Hepatocyte (in vitro differentiated cells): ENCODE results near the gene CHD6. TPM values are rescaled to one million over a fixed set of nuclear protein-coding genes. Genes with fewer than 3 reads are reported as not detected.

Experiments used
- DNase-seq: peaks from one replicate; pipeline ENCODE4 v3.0.0-alpha.2; 2016; ENCODE audit warnings: low spot score
- H2AFZ ChIP-seq: fragments of 200-600 bp; sonication (generic); 2 replicates; pipeline ENCODE4 v1.6.0; 2016; ENCODE audit warnings: antibody characterized with exemption, mild to moderate bottlenecking
- H3K27ac ChIP-seq: fragments of 200-600 bp; sonication (generic); 2 replicates; pipeline ENCODE4 v1.5.1; 2016; ENCODE audit warnings: mild to moderate bottlenecking
- H3K27me3 ChIP-seq: fragments of 200-600 bp; sonication (generic); 2 replicates; pipeline ENCODE4 v1.6.1; 2016
- H3K36me3 ChIP-seq: fragments of 200-600 bp; sonication (generic); replicated peaks from 2 replicates; pipeline ENCODE4 v1.5.1; 2016; ENCODE audit warnings: low read depth; ENCODE audit not compliant: insufficient read depth
- H3K4me1 ChIP-seq: fragments of 200-600 bp; sonication (generic); 2 replicates; pipeline ENCODE4 v1.5.1; 2016; ENCODE audit warnings: mild to moderate bottlenecking, moderate library complexity; ENCODE audit not compliant: insufficient read depth
- H3K4me2 ChIP-seq: fragments of 200-600 bp; sonication (generic); 2 replicates; pipeline ENCODE4 v1.6.0; 2016
- H3K4me3 ChIP-seq: fragments of 200-600 bp; sonication (generic); 2 replicates; pipeline ENCODE4 v1.5.1; 2016; ENCODE audit warnings: mild to moderate bottlenecking
- H3K79me2 ChIP-seq: fragments of 200-600 bp; sonication (generic); 2 replicates; pipeline ENCODE4 v1.6.0; 2017; ENCODE audit warnings: mild to moderate bottlenecking
- H3K9me2 ChIP-seq: fragments of 200-600 bp; sonication (generic); replicated peaks from 2 replicates; pipeline ENCODE4 v1.6.0; 2017; ENCODE audit warnings: mild to moderate bottlenecking; ENCODE audit not compliant: insufficient read depth
- H3K9me3 ChIP-seq: fragments of 200-600 bp; sonication (generic); 2 replicates; pipeline ENCODE4 v1.5.1; 2016; ENCODE audit warnings: low read depth, mild to moderate bottlenecking
- H4K20me1 ChIP-seq: fragments of 200-600 bp; sonication (generic); 2 replicates; pipeline ENCODE4 v1.6.0; 2016; ENCODE audit warnings: mild to moderate bottlenecking; ENCODE audit not compliant: insufficient read depth, poor library complexity, severe bottlenecking
- EZH2 ChIP-seq: fragments of 200-600 bp; sonication (generic); IDR thresholded peaks from 2 replicates; pipeline ENCODE4 v1.6.1; 2016; ENCODE audit warnings: antibody characterized with exemption, mild to moderate bottlenecking, borderline replicate concordance
- EZH2phosphoT487 ChIP-seq: fragments of 200-600 bp; sonication (generic); IDR thresholded peaks from one replicate; pipeline ENCODE4 v1.6.1; 2018; ENCODE audit warnings: antibody characterized with exemption, mild to moderate bottlenecking, low read depth, moderate library complexity; ENCODE audit not compliant: unreplicated experiment, severe bottlenecking
- WGBS: methylation state at CpG from one replicate; pipeline ENCODE4 v1.1.6; 2016; ENCODE audit warnings: low lambda C conversion rate; ENCODE audit errors: missing lambda C conversion rate; 5-methylcytosine and 5-hydroxymethylcytosine counted together
- polyA plus RNA-seq: library from polyadenylated mRNA; unstranded; fragments of >200 nt; fragmentation: Nextera tagmentation; extraction: Ambion mirVana; gene quantifications from 2 replicates; pipeline ENCODE4 v1.2.1, GENCODE V29; 2016
- total RNA-seq: library from RNA; depleted of rRNA; stranded (reverse); fragments of >200 nt; gene quantifications from 2 replicates; pipeline ENCODE4 v1.2.3, GENCODE V29; 2014
- TF ChIP-seq, protein P1 (sequence below): fragments of 200-600 bp; sonication (generic); IDR thresholded peaks from 2 replicates; pipeline ENCODE4 v1.5.1; 2016; ENCODE audit warnings: antibody characterized with exemption, mild to moderate bottlenecking; ENCODE audit not compliant: poor library complexity

Gene CHD6
- total and polyA plus RNA-seq, 2 experiments from 2014 or later: 31.0 to 56.0 TPM

- Histone ChIP-seq H3K27ac (no peak overlapping the region), H3K4me3 (no peak overlapping the region), H3K79me2 (no peaks in the 10 kb centered on the region), H2AFZ (no peak overlapping the region), H4K20me1 (no peaks in the 10 kb centered on the region), H3K9me3 (no peaks in the 10 kb centered on the region), H3K9me2 (no peaks in the 10 kb centered on the region), H3K36me3 (no peaks in the 10 kb centered on the region), H3K4me1 (no peaks in the 10 kb centered on the region), H3K4me2 (no peak overlapping the region), H3K27me3 (no peaks in the 10 kb centered on the region)
- WGBS: 90% methylated on average over 12 of the region's 12 CpGs
- no peak for TF ChIP-seq EZH2
- no peak for TF ChIP-seq EZH2phosphoT487
- TF ChIP-seq, protein P1, sequence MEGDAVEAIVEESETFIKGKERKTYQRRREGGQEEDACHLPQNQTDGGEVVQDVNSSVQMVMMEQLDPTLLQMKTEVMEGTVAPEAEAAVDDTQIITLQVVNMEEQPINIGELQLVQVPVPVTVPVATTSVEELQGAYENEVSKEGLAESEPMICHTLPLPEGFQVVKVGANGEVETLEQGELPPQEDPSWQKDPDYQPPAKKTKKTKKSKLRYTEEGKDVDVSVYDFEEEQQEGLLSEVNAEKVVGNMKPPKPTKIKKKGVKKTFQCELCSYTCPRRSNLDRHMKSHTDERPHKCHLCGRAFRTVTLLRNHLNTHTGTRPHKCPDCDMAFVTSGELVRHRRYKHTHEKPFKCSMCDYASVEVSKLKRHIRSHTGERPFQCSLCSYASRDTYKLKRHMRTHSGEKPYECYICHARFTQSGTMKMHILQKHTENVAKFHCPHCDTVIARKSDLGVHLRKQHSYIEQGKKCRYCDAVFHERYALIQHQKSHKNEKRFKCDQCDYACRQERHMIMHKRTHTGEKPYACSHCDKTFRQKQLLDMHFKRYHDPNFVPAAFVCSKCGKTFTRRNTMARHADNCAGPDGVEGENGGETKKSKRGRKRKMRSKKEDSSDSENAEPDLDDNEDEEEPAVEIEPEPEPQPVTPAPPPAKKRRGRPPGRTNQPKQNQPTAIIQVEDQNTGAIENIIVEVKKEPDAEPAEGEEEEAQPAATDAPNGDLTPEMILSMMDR: no peak
- no peak for DNase-seq
Measured at GRCh38 chr20:41453010-41453950, 164.9 kb downstream of the CHD6 start.

GRCh38 chr20:41452226-41452625 lies 166.0 kb downstream of the CHD6 start:
- H3K27me3 ChIP-seq: no peaks in the 10 kb centered on the region
- H3K9me2 ChIP-seq: no peaks in the 10 kb centered on the region
- TF ChIP-seq, protein P1: no peak
- no peak for TF ChIP-seq EZH2phosphoT487
- no peak for TF ChIP-seq EZH2
- H3K4me2 ChIP-seq: no peak overlapping the region
- no peak overlapping the region for H3K4me3 ChIP-seq
- no peak overlapping the region for H2AFZ ChIP-seq
- no peaks in the 10 kb centered on the region for H3K79me2 ChIP-seq
- H4K20me1 ChIP-seq: no peaks in the 10 kb centered on the region
- no peaks in the 10 kb centered on the region for H3K9me3 ChIP-seq
- DNase-seq: no peak
- no peaks in the 10 kb centered on the region for H3K4me1 ChIP-seq
- H3K27ac ChIP-seq: no peak overlapping the region
- H3K36me3 ChIP-seq: no peaks in the 10 kb centered on the region
- WGBS: 83% methylated on average over 6 of the region's 6 CpGs

GRCh38 chr20:41447006-41447405 lies 171.2 kb downstream of the CHD6 start:
- Histone ChIP-seq H3K4me2 (no peak overlapping the region), H3K4me1 (no peaks in the 10 kb centered on the region), H3K4me3 (no peak overlapping the region), H3K27ac (no peak overlapping the region), H3K27me3 (no peaks in the 10 kb centered on the region), H2AFZ (no peak overlapping the region), H3K79me2 (no peaks in the 10 kb centered on the region), H3K9me3 (no peaks in the 10 kb centered on the region), H4K20me1 (no peaks in the 10 kb centered on the region), H3K9me2 (no peaks in the 10 kb centered on the region), H3K36me3 (peaks cover 4% of the 10 kb centered on the region)
- no peak for DNase-seq
- TF ChIP-seq, protein P1: no peak
- no peak for TF ChIP-seq EZH2phosphoT487
- 84% methylated on average over 2 of the region's 2 CpGs for WGBS
